HG03571 (cell line): ENCODE data around the gene ZFP62.

ENCODE experiments used
- ATAC-seq: cut with Tn5 transposase; IDR thresholded peaks from one replicate; pipeline ENCODE4 v1.9.1; 2021; ENCODE audit not compliant: unreplicated experiment

ZFP62 gene

DNA sequence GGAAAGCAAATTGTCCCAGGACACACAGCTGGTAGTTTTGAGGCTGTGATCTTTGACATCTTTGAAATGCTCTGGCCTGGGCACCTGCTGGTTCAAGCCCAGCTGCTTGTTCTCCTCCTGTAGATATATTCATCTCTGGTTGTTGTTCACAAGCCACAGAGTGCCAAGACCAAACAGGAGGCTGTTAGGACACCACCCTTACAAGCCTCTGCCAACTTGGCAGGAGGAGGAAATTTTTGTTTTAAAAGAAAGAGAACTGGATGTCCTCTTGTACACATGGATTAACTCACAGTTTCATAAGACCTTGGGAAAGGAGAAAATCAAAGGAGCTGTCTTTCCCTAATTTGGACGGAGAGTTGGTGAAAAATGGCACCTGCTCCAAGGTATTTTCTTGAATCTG is 8.5 kb upstream of the ZFP62 start:
- no peak for ATAC-seq

DNA sequence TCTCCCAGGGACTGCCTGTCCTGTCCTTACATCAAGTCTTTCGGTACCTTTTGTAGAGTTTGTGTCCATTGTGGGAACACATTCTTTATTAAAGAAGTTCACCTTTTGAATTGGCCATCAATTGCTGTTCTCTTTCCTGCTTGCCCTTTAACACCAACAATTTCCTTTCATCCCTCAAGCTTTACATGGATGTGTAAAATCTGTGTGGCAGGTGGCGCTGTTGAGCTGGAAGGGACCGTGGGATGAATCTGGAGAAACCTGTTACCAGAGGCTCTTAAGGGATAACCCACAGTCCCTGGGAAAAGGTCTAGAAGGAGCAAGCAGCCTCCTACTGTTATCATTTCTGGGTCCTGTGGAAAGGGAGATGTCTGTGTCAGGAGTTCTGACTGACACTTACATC is 7.9 kb upstream of the ZFP62 start:
- no peak for ATAC-seq

DNA sequence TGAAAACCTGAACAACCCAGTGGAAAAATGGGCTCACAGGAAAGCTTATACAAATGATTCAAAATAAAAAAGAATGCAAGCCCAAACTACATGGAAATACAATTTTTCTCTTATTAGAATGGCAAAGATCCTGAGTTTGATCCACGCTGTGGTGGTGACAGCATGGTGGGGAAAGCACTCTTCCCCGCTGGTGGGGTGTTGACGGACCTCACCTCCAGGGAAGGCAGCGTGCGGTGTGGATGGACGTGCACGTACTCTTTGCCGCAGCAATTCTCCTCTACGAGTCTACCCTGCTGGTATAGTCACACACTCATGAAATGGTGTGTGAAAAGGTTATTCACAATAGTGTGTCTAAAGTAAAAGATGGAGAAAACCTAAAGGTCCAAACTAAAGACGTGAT is 5.9 kb upstream of the ZFP62 start:
- ATAC-seq, result no peak

DNA sequence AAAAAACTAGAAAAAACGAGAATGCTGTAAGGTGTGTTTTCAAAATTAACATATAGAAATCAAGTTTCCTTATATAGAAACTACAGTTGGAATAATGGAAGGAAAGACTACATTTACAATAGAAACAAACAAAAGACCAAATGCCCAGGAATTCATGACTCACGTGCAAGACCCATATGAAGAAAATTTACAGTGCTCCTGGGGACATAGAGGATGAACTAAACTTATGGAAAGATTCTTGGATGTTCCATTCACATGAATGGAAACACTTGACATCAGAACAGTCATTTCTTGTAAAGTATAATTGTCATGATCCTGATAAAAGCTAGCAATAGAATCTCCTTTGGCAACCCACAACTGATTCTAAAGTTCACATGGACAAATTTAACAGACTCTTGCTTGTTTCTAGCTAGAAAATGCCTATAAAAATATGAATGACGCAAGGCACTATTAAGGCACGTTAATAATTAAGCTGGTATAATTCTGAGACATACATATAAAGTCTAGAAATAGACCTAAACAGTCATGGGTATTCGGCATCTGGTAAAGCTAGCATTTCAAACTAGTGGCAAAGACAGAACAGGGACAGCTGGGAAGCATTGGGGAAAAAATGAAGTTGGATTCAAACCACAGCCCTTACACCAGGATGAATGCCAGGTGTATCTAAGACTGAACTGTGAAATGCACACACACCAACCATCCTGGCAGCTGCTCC is 5.1 kb upstream of the ZFP62 start:
- ATAC-seq, result no peak

DNA sequence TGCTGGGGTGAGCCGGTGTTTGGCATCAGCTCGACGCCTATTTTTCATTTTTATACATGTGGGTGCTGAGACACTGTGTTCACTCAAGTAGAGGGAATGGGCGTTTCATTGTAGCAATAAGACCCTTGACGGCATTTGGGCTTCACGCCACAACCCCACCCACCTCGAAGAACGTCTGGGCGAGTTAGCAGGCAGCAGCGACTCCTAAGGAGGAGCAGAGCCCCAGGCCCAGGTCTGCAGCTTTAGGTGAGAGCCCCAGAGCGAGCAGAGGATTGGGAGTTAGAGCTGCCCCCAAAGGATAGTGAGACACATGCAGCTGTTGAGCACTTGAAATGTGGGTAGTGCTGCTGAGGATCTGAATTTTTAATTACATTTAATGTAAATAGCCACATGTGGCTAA is 1.6 kb upstream of the ZFP62 start:
- ATAC-seq, result no peak

DNA sequence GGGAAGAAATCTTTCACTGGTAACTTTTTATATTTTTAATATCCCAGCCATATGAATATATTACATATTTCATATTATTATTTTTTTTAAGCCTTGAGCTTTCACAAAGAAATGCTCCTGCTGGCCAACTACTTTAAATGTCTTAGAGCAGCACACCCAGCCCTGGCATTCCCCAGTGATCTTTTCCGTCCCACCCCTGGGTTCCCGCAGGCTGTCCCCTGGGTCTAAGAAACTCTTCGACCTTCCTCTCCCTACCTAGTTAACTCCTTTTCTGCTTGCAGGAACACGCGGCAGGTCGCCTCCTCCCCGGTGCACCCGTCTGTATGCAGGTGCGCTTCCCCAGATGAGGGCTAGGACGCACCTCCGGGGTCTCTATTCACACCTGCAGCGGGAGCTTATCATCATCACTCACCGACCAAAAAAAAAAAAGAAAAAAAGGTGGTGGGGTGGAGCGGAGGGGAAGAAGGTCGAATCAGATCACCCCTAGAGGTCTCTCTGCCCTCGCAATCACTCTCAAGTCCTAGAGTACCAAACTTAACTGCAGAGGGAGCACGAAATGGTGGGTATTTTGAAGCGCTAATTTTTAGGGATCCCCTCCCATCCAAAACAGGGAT is 696 bp downstream of the ZFP62 start:
- ATAC-seq, result peak; percentile 51

DNA sequence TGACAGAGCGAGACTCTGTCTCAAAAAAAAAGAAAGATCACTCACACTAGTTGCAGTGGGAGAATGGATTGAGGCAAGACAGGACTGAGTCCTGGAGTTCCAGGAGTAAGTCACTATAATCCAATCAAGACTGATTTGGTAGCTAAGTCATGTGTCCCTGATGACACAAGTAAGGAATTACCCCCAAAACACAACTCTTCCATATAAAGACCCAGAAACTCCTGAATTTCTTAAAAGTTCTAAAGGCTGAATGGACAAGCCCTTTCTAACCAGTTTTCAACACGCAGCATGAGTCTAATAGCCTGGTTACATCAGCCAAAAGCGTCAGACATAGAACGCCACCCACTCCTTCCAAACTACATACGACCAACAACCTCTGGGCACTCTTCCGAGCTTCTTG is 2.5 kb downstream of the ZFP62 start:
- no peak for ATAC-seq

DNA sequence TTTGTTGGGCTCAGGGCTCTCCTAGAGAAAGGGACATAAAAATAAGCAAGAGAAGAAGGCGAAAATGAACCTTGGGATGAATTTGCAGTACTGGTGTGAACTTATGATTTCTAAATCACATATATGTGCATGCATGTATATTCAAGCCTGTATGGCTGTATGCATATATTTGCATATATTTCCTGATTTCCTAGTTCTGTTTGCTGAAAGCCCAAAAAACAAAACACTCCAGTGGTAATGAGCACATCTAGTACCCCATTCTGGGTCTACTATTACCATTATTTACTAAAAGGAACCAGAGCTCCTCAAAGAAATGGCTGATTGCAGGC is 7.3 kb downstream of the ZFP62 start:
- no peak for ATAC-seq

DNA sequence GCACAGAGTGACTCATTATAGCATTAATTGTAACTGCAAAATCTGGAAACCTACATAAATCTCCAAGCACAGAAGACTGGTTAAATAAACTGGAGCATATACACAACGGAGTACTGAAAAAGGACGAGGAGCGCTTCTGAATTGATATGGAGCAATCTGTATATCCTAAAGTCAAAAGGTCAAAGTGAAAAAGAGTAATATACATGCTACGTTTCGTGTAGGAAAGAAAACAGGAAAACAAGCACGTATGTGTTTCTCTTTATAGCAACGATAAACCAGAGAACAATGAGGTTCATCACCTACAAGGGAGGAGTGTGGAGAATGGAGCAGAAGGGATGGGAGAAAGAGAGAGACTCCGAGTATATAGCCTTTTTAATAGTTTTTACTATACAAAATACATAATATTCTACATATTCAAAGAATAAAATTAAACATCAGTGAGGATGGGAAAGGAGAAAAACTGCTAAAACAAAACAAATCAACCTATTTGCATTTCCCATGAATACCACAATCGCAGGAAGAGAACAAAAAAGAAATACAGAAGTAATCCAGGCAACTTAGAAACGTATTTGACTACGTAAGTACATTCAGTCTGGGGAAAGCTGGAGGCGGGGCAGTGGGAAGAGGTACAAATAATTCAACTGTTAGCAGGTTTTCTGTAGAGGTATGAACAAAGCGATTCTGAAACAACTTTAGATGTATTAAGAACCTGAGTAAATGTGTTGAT is 7.8 kb downstream of the ZFP62 start:
- ATAC-seq, result no peak

DNA sequence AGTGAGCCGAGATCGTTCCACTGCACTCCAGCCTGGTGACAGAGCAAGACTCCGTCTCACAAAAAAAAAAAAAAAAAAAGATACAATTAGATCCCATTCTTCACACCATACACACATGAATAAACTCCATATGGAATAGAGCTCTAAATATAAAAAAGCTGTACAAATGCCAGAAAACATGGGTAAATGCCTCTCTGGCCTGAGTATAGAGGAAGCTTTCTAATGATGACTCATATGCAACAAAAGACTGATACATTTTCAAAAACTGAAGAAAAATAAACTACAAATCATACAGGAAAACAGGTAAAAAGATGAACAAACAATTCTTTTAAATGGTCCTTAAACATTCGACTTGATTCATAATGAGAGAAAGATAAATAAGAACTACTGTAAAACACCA is 8.6 kb downstream of the ZFP62 start:
- ATAC-seq, result no peak

DNA sequence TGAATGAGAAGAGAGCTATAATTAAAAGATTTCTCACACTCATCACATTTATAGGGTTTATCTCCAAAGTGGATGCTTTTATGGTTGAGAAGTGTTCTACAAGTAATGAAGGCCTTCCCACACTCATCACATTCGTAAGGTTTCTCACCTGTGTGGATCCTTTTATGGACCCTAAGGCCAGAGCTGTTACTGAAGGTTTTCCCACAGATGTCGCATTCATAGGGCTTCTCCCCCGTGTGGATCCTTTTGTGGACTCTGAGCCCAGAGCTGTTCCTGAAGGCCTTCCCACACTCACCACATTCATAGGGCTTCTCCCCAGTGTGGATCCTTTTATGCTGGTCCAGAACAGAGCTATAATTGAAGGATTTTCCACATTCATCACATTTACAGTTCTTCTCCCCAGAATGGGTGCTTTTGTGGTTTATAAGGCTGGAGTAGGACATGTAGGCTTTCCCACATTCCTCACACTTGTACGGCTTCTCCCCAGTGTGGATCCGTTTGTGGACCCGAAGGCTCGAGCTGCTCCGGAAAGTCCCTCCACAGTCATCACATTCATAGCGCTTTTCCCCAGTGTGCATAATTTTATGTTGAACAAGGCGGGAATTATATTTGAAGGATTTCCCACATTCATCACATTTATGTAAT is 10.5 kb downstream of the ZFP62 start:
- no peak for ATAC-seq

DNA sequence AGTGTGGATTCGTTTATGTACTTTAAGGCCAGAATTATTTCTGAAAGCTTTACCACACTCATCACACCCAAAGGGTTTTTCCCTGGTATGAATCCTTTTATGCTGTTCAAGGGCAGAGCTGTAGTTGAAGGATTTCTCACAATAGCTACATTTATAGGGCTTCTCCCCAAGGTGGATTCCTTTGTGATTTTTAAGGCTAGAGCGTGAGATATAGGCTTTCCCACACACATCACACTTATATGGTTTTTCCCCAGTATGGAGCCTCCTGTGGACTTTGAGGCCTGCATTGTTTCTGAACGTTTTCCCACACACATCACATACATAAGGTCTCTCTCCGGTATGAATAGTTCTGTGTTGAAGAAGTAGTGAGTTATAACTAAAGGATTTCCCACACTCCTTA is 11.2 kb downstream of the ZFP62 start:
- ATAC-seq, result no peak

DNA sequence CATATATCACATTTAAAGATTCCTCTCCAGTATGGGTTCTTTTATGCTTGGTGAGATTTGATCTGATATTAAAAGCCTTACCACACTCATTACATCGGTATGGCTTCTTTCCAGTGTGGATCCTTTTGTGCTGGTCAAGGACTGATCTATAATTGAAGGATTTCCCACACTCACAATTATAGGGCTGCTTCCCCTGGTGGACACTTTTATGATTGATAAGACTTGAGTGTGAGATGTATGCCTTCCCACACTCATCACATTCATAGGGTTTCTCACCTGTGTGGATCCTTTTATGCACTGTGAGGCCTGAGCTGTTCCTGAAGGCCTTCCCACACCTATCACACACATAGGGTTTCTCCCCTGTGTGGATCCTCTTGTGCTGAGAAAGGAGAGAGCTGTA is 12.2 kb downstream of the ZFP62 start:
- ATAC-seq, result no peak

DNA sequence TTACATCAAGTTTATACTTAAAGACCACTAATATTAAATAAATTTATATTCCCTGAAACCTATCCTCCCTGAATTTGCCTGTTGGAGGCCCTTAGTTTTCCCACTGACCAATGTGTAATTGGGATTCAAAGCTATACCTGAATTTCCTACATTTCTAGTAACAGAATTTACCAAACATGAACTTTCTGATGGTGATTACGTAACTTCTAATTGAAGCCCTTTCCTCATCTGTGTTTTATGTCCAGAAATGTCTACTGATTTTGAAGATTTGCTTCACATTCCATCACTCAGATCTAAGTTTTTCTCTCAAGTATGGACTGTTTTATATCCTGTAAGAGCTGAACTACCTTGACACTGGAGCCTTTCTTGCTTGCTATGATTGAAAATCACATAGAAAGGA is 12.8 kb downstream of the ZFP62 start:
- ATAC-seq, result no peak

DNA sequence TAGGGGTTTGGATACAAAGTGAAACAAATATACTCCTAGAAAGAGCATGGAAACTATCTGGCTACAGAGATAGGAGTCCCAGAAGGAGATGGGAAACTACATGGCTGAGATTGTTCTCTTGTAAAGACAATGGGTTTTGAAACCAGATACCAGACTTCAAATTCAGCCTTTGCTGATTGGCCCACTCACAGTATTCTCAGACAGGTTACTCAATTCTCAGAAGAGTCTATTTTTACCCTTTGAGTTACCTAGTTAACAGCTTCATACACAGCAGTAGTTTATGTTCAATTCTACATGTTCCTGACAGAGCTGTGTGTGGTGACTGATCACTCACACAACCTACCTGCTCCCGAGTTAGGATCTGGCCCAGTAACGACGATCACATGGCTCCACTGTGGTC is 14.1 kb downstream of the ZFP62 start:
- no peak for ATAC-seq

DNA sequence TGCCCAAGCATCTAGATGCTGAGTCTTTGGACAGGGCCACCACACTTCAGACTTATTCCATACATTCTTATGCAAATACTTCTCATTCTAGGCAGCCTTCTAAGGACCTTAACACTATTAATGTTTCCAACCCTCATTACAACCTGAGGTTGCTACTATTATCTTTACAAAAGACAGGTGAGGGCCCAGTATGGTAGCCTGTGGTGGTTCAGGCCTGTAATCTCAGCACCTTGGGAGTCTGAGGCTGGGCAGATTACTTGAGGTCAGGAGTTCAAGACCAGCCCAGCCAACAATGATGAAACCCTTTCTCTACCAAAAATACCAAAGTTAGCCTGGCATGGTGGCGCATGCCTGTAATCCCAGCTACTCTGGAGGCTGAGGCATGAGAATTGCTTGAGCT is 16.2 kb downstream of the ZFP62 start:
- no peak for ATAC-seq

DNA sequence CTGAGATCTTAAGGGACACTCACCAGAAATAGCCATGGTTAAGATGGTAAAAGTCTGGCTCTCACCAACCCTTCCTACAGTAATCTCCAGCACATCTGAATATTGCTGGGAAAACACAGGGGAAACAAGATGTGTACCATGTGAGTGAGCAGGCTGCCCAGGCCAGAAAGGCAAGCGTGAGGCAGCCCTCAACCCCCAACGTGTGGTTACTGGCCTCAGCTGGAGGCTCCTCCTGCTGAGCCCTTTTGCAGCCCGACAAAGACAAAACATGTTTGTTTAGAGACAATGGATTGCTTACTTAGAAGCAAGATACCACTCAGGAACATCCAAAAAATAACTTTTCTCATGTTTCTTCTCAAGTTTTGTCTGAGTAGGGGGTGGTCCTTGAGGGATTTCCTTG is 16.6 kb downstream of the ZFP62 start:
- ATAC-seq, result no peak

DNA sequence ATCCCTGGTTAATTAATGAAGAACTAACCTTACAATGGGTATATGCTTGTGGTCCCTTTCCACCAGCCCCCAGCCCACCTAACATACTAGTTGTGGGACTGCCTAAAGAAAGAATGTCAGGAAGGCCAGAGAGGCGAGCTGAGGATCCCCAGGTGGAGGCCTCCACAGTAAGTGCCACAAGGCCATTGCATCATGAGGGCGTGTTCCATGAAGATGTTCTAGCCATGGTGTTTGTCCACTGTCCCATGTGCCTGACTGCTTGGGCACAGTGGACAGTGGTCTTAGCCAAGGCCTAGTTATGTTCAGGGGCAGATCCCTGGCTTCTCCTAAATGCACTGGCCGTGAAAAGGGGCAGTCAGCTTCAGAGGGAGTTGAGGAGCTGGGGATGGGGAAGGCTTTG is 21.1 kb downstream of the ZFP62 start:
- ATAC-seq, result no peak

DNA sequence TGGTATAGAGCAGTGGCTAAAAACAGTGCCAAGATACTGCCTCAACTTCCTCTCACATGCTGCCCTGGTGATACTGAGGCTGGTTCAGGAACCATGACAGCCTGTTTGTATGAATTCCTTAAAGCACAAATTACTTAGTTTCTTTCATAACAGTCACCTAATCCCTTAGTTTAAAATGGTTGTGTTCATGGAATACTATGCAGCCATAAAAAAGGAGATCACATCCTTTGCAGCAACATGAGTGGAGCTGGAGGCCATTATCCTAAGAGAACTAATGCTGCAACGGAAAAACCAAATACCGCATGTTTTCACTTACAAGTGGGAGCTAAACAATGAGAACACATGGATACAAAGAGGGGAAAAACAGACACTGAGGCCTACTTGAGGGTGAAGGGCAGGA is 21.8 kb downstream of the ZFP62 start:
- ATAC-seq, result no peak

DNA sequence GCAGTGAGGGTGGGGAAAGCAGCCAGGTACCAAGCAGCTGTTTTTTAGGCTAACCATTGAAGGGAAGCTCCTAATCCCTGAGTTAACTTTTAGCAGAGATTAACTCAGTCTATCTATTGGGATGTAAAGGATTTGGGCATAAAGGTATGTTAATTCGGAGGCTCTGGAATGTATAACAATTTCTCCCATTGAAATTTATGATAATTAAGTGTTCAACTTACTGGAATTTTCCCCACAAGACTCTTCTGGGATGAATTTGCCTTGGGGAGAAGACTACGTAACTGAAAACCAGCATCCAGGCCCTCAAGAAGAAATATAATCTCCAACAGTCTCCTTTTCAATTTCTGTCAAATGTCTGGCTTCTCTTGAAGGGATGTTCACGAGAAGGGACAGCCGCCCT is 23.6 kb downstream of the ZFP62 start:
- ATAC-seq, result no peak

DNA sequence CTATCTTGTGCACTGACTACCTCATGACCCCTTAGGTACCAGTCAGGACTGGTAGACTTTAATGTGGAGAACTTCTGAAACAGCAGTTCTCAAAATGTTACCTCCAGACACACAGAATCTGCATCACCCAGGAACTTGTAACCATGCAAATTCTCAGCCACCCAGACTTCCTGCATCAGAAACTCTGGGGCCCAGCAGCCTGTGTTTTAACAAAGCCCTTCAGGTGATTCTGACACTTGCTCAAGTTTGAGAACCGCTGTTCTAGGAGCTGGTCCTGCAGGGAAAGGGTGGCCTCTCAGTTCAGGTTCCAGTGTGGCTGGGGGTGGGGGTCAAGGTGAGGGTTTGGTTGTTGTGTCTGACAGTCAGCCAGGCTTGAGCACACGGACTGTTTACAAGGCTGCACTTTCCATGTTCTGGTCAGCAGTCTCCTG is 28.4 kb downstream of the ZFP62 start:
- ATAC-seq, result peak; percentile 54
